ENCODE data around the gene IRS4.

GRCh38 chrX:108704839-108705238 is 31.5 kb downstream of the IRS4 start:
- TF ChIP-seq CTCF (conservative IDR thresholded peaks at IDR 0.05; ENCODE audit: low read depth, low read length): no peak
- no peak for TF ChIP-seq EZH2phosphoT487 (IDR thresholded peaks at IDR 0.05; ENCODE audit: borderline replicate concordance, low read length)
- no peak for TF ChIP-seq EZH2 (IDR thresholded peaks at IDR 0.05; ENCODE audit: low read length, unreplicated experiment)
